Measurements from ENCODE around the gene SLC1A2.
A peak's percentile ranks its signal among the peaks of the same experiment; 100 is the strongest.

Gene SLC1A2

DNA sequence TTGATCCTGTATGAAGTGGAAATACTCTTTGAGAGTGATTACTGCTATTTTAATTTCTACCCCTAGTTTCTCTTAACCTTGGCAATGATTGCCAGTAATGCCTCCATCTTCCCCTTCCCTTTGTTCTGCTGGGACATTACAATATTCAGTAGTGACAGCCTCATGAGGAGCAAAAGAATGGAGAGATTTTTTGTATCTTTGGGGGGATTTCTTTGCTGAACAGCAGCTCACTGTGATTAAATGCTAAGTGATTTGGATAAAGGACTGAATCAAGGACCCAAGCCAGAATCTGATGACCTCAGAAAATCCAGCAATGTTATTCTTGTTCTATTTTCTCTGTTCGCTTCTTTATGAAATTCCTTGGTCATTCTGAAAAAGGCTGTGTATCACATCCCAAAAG lies 7.0 kb upstream of the SLC1A2 start:
- TF ChIP-seq, protein P1, sequence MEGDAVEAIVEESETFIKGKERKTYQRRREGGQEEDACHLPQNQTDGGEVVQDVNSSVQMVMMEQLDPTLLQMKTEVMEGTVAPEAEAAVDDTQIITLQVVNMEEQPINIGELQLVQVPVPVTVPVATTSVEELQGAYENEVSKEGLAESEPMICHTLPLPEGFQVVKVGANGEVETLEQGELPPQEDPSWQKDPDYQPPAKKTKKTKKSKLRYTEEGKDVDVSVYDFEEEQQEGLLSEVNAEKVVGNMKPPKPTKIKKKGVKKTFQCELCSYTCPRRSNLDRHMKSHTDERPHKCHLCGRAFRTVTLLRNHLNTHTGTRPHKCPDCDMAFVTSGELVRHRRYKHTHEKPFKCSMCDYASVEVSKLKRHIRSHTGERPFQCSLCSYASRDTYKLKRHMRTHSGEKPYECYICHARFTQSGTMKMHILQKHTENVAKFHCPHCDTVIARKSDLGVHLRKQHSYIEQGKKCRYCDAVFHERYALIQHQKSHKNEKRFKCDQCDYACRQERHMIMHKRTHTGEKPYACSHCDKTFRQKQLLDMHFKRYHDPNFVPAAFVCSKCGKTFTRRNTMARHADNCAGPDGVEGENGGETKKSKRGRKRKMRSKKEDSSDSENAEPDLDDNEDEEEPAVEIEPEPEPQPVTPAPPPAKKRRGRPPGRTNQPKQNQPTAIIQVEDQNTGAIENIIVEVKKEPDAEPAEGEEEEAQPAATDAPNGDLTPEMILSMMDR (IDR thresholded peaks at IDR 0.05; ENCODE audit: insufficient read depth, low read length, missing control alignments) = no peak
- ChIA-PET POLR2A (interaction anchor here (0.8 kb wide), 1 partner anchor 197 kb away, joined by 3 read pairs; no protein-coding TSS in a partner anchor), CTCF (interaction anchor here (1.0 to 2.2 kb wide), 4 partner anchors 9 to 840 kb away, joined by 3 to 9 read pairs (median 4); no protein-coding TSS in a partner anchor)
- DNase-seq (ENCODE audit: low read depth, low spot score) = no peak
- H3K4me3 ChIP-seq (ENCODE audit: low read depth, low read length) = no peak overlapping the region

DNA sequence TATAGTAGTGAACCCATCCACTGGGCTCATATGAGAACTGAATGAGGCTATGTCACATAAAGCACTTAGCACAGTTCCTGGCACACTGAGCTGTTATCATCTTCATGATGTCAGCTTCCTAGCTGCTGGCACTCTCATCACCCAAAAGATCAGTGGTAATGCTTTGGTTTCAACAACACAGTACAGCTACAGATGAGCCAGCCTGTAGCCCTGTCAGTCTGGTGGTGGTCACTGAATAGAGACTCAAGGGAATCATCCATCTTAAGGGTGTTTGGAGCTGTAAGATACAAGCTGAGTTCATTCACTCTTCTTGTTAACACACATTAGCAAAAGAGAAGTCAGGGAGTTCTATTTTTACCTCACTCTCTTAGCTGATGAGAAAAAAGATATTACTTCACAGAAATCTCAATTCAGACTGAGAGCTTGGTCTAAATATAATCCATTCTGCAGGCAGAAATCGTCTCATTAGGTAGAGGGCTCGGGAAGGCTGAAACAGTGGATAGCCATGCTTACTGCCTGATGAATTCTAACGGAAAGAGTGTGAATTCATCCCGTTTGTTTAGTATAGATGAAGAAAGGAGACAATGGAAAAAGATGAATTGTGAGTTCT lies 6.3 kb upstream of the SLC1A2 start:
- POLR2A ChIA-PET = no interaction called here

DNA sequence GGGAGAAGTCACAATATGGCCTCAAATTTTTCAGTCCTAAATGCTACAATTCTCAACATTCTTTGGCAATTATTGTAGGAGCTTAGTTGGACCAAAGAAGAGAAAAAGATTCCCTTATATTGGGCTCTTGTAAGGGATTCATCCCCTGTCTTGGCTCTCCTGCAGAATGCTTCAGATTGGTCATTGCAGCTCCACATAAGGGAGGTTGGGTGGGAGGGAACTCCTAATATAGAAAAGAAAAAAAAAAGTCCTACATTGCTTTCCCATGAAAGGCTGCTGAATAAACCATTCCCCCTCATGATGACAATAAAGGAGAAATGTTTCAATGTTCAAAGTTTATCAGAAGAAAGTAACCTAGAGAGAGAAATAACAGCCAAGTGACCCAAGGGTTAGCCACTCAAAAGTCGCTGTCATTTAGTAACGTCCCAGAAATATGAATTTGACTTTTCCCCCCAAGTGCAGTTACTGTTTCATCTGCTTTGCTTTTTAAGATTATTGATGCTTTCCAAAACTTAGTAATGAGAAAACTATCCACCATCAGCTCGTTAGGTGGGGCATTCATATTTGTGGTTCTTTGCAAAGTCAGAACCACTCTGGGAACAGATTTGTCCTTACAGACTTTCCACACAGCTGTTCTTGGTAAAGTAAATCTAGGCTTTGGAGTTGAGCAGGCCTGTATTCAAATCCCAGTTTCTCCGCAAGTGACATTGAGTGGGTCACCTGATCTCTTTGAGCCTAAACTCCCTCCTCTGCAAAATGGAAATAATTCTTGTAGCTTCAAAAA lies 5.0 kb upstream of the SLC1A2 start:
- POLR2A ChIA-PET = no interaction called here
- CTCF ChIA-PET = interaction anchor here (0.8 to 2.2 kb wide), 4 partner anchors 9 to 61 kb away, joined by 3 to 9 read pairs (median 5); no protein-coding TSS in a partner anchor
- TF ChIP-seq, protein P1 (IDR thresholded peaks at IDR 0.05; ENCODE audit: insufficient read depth, low read length, missing control alignments) = no peak
- DNase-seq (ENCODE audit: low read depth, low spot score) = peak; percentile 49
- H3K4me3 ChIP-seq (ENCODE audit: low read depth, low read length) = no peak overlapping the region

More for the DNA sequence above, 6.3 kb upstream of the SLC1A2 start:
- CTCF ChIA-PET = interaction anchor here (1.6 to 2.2 kb wide), 2 partner anchors 60 to 839 kb away, joined by 5 to 9 read pairs; no protein-coding TSS in a partner anchor
- no peak for DNase-seq (ENCODE audit: low read depth, low spot score)
- TF ChIP-seq, protein P1 (IDR thresholded peaks at IDR 0.05; ENCODE audit: insufficient read depth, low read length, missing control alignments) = no peak
- H3K4me3 ChIP-seq (ENCODE audit: low read depth, low read length) = no peak overlapping the region

DNA sequence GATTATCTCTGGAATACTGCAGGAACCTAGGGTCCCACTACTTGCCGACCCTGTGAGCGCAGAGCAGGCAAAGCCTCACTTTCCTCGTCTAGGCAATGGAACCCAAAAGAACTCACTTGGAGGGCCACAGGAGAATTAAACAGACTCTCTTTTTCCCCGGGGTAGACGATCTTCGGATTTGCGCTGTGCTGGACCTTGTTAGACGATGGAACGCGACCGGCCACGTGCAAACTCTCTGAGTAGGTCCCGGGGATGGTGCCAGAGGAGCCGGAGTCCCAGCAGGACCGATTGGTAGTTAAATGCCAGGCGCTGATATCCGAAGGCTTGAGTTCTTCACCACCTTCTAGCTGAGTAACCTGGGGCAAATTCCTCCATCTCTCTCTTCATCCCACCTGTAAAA lies 1.0 kb upstream of the SLC1A2 start:
- H3K4me3 ChIP-seq (ENCODE audit: low read depth, low read length) = no peak overlapping the region; the same call in 1 of the 2 replicates
- no peak for DNase-seq (ENCODE audit: low read depth, low spot score)
- POLR2A ChIA-PET = no interaction called here
- CTCF ChIA-PET = interaction anchor here (0.8 to 1.4 kb wide), 2 partner anchors 8 to 66 kb away, joined by 4 to 7 read pairs; no protein-coding TSS in a partner anchor
- TF ChIP-seq, protein P1 (IDR thresholded peaks at IDR 0.05; ENCODE audit: insufficient read depth, low read length, missing control alignments) = no peak

DNA sequence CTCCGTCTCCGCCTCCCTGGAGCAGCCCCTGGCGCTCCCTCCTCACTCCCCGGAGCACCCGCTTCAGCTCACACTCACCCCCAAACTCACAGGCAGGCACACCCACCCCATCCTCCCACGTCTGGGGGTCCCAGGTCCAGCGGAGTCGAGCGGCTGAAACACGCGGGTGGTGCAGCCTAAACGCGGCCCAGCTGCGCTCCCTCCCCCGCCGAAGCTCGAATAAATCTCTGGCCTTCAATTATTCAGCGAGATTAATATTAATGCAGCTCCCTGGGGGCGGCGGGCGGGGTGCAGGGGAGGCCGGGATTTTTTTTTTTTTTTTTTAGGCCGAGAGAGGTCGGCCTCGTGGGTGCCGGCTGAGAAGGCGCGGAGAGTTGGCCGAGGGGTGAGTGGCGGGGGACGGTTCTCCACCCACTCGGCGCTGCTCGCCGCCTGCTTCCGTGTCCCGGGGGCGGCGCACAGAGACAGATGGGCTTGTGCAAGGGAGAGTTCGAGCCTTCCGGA lies 524 bp upstream of the SLC1A2 start:
- ChIA-PET CTCF (interaction anchor here (1.2 to 1.6 kb wide), 4 partner anchors 9 to 908 kb away, joined by 3 to 7 read pairs (median 4); no protein-coding TSS in a partner anchor), POLR2A (interaction anchor here (0.7 kb wide), 1 partner anchor 198 kb away, joined by 3 read pairs; no protein-coding TSS in a partner anchor)
- peak overlapping the region; percentile 54 for H3K4me3 ChIP-seq (ENCODE audit: low read depth, low read length)
- TF ChIP-seq, protein P1 (IDR thresholded peaks at IDR 0.05; ENCODE audit: insufficient read depth, low read length, missing control alignments) = no peak
- DNase-seq (ENCODE audit: low read depth, low spot score) = no peak
